Mesenchymal stem cell (in vitro differentiated cells and primary cell): ENCODE measurements around the gene FLRT2.

Experiments
- DNase-seq: peaks from one replicate; pipeline ENCODE4 v3.0.0-alpha.2; 2013
- H2AFZ ChIP-seq: one replicate; pipeline ENCODE4 v1.6.1; 2013; ENCODE audit warnings: low read depth, mild to moderate bottlenecking, control low read depth, inconsistent platforms, low read length, moderate library complexity
- H2AK5ac ChIP-seq: 2 replicates; pipeline ENCODE4 v1.6.1; 2013; ENCODE audit warnings: low read length, moderate library complexity, mild to moderate bottlenecking, inconsistent platforms; ENCODE audit not compliant: severe bottlenecking
- H2BK120ac ChIP-seq: one replicate; pipeline ENCODE4 v1.6.1; 2013; ENCODE audit warnings: low read depth, mild to moderate bottlenecking, inconsistent platforms, low read length, moderate library complexity
- H2BK12ac ChIP-seq, 2 experiments: one replicate each; pipeline ENCODE4 v1.6.1; 2013; ENCODE audit warnings: inconsistent platforms in 2 of 2, low read length in 2 of 2, mild to moderate bottlenecking in 2 of 2, moderate library complexity in 2 of 2, control low read depth in 1 of 2
- H2BK15ac ChIP-seq: one replicate; pipeline ENCODE4 v1.6.1; 2013; ENCODE audit warnings: mild to moderate bottlenecking, low read depth, inconsistent platforms; ENCODE audit not compliant: poor library complexity, severe bottlenecking
- H2BK5ac ChIP-seq: 2 replicates; pipeline ENCODE4 v1.6.1; 2013; ENCODE audit warnings: low read depth, mild to moderate bottlenecking, low read length, control low read depth, inconsistent platforms; ENCODE audit not compliant: poor library complexity, severe bottlenecking
- H3K14ac ChIP-seq, 2 experiments: one replicate each; pipeline ENCODE4 v1.6.1; 2013; ENCODE audit warnings: inconsistent platforms in 2 of 2, low read length in 2 of 2, control low read depth in 1 of 2, mild to moderate bottlenecking in 1 of 2, moderate library complexity in 1 of 2
- H3K18ac ChIP-seq, 2 experiments: one replicate each; pipeline ENCODE4 v1.6.1; 2013; ENCODE audit warnings: inconsistent platforms in 2 of 2, low read length in 2 of 2, control low read depth in 1 of 2, low read depth in 1 of 2, mild to moderate bottlenecking in 1 of 2
- H3K23ac ChIP-seq, 2 experiments: one replicate each; pipeline ENCODE4 v1.6.1; 2013; ENCODE audit warnings: inconsistent platforms in 2 of 2, low read length in 2 of 2, mild to moderate bottlenecking in 2 of 2, moderate library complexity in 2 of 2, control low read depth in 1 of 2
- H3K27ac ChIP-seq: 2 replicates; pipeline ENCODE4 v1.5.1; 2013; ENCODE audit warnings: mild to moderate bottlenecking, moderate library complexity, low read length, control low read depth, inconsistent platforms; ENCODE audit not compliant: poor library complexity, severe bottlenecking
- H3K27me3 ChIP-seq, 2 experiments: 2 replicates each; pipeline versions ENCODE4 v1.6.1 to v1.7.0; 2013; ENCODE audit warnings: low read length in 2 of 2, mild to moderate bottlenecking in 2 of 2, moderate library complexity in 2 of 2, control low read depth in 1 of 2, inconsistent platforms in 1 of 2; ENCODE audit not compliant: control insufficient read depth in 1 of 2, insufficient read depth in 1 of 2
- H3K36me3 ChIP-seq, 2 experiments: 2 replicates each; pipeline versions ENCODE4 v1.6.1 to v1.7.0; 2013; ENCODE audit warnings: low read length in 2 of 2, control low read depth in 1 of 2, inconsistent platforms in 1 of 2, low read depth in 1 of 2, mild to moderate bottlenecking in 1 of 2; ENCODE audit not compliant: insufficient read depth in 2 of 2, control insufficient read depth in 1 of 2
- H3K4ac ChIP-seq, 2 experiments: one replicate each; pipeline ENCODE4 v1.6.1; 2013; ENCODE audit warnings: inconsistent platforms in 2 of 2, low read length in 2 of 2, mild to moderate bottlenecking in 2 of 2, moderate library complexity in 2 of 2, control low read depth in 1 of 2, low read depth in 1 of 2
- H3K4me1 ChIP-seq: 2 replicates; pipeline ENCODE4 v1.6.1; 2013; ENCODE audit warnings: low read depth, low read length, control low read depth; ENCODE audit not compliant: control insufficient read depth, insufficient read depth
- H3K4me2 ChIP-seq: 2 replicates; pipeline ENCODE4 v1.6.1; 2013; ENCODE audit warnings: low read length, mild to moderate bottlenecking, inconsistent platforms; ENCODE audit not compliant: poor library complexity, severe bottlenecking
- H3K4me3 ChIP-seq, 2 experiments: 2 replicates each; pipeline versions ENCODE4 v1.5.1 to v1.7.0; 2013; ENCODE audit warnings: low read length in 2 of 2, mild to moderate bottlenecking in 2 of 2, control low read depth in 1 of 2, low read depth in 1 of 2; ENCODE audit not compliant: insufficient read depth in 1 of 2
- H3K79me1 ChIP-seq: replicated peaks from 2 replicates; pipeline ENCODE4 v1.6.1; 2013; ENCODE audit warnings: mild to moderate bottlenecking, control low read depth, low read length, inconsistent platforms; ENCODE audit not compliant: poor library complexity, severe bottlenecking
- H3K9ac ChIP-seq: 2 replicates; pipeline ENCODE4 v1.7.0; 2013; ENCODE audit warnings: mild to moderate bottlenecking, low read length, moderate library complexity
- H3K9me3 ChIP-seq: 2 replicates; pipeline ENCODE4 v1.7.0; 2013; ENCODE audit warnings: mild to moderate bottlenecking, low read length; ENCODE audit not compliant: control insufficient read depth
- H4K8ac ChIP-seq: one replicate; pipeline ENCODE4 v1.6.1; 2013; ENCODE audit warnings: inconsistent platforms, mild to moderate bottlenecking, low read length, moderate library complexity
- H4K91ac ChIP-seq: one replicate; pipeline ENCODE4 v1.6.1; 2013; ENCODE audit warnings: mild to moderate bottlenecking, low read length, inconsistent platforms
- WGBS: methylation state at CpG from one replicate; pipeline ENCODE4 v1.1.7; 2013; ENCODE audit warnings: mixed read lengths; 5-methylcytosine and 5-hydroxymethylcytosine counted together

FLRT2 gene

DNA sequence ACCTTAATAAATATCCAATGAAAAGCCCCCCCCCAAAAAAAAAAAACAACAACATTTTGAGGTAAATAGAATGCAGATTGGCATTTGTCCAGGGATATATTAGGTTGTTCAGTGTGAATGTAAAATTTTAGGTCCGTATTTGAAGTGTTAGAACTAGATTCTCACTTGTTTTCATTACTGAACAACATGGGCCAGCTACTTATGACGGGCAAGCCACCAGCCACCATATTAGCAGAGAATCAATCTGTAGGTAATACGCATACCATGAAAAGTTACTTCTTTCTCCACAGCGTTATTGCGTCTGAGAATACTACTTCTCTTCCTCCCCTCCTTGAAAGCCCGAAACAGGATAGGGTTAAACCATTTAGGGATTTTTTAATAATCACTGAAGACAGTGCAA lies 5.4 kb downstream of the FLRT2 start:
- Histone ChIP-seq H3K4me2 (peak overlapping the region; percentile 50), H3K14ac (no peak overlapping the region), H2AFZ (no peak overlapping the region), H3K18ac (peak overlapping the region in 1 of 2 experiments; percentile 30), H2BK15ac (no peak overlapping the region), H4K91ac (no peak overlapping the region), H3K4me3 (peak overlapping the region in 1 of 2 experiments; percentile 98), H2AK5ac (no peak overlapping the region), H2BK12ac (no peak overlapping the region), H3K4me1 (peaks cover 6% of the 10 kb centered on the region), H3K79me1 (peaks cover 12% of the 10 kb centered on the region), H3K9me3 (no peaks in the 10 kb centered on the region), H3K27ac (no peak overlapping the region), H2BK120ac (no peak overlapping the region), H3K27me3 (no peaks in the 10 kb centered on the region), H2BK5ac (no peak overlapping the region), H3K4ac (no peak overlapping the region), H3K9ac (peak overlapping the region; percentile 98), H3K23ac (no peak overlapping the region), H3K36me3 (peaks cover 0 to 3% of the 10 kb centered on the region in 2 experiments), H4K8ac (no peak overlapping the region)
- DNase-seq: peak; percentile 11
- WGBS: 37% methylated on average over 4 of the region's 6 CpGs

- Histone ChIP-seq H2BK5ac (no peak overlapping the region), H3K27ac (peak overlapping the region; percentile 33), H3K4ac (no peak overlapping the region), H3K14ac (no peak overlapping the region), H3K9ac (peak overlapping the region; percentile 98), H3K79me1 (peaks cover 14% of the 10 kb centered on the region), H4K91ac (no peak overlapping the region), H3K4me3 (peak overlapping the region in 1 of 2 experiments; percentile 98), H2AFZ (no peak overlapping the region), H3K4me1 (peaks cover 6% of the 10 kb centered on the region), H3K9me3 (no peaks in the 10 kb centered on the region), H3K23ac (no peak overlapping the region), H3K4me2 (peak overlapping the region; percentile 50), H3K36me3 (peaks cover 3% of the 10 kb centered on the region in 2 experiments), H2BK120ac (no peak overlapping the region), H3K18ac (no peak overlapping the region), H2BK15ac (no peak overlapping the region), H2AK5ac (no peak overlapping the region), H2BK12ac (no peak overlapping the region), H4K8ac (no peak overlapping the region), H3K27me3 (no peaks in the 10 kb centered on the region)
- WGBS: 38% methylated on average over 6 of the region's 8 CpGs
- DNase-seq: peak; percentile 78
Observed at GRCh38 chr14:85535991-85536832, 6.3 kb downstream of the FLRT2 start.

DNA sequence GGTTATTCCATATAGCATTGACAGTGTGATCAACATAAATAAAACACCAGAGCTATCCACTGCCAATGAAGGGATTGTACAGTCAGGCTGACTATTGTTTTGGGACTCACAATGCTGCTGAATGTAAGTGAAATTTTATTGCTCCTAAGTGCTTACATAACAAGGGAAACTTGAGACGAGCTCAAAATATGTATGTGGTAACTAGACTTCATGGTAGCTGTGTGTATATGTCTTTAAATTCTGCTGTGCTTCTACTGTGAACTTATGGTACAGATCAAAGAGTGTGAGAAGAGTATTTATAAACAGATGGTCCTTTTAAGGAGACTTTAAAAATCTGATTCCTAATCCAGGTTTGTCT lies 6.9 kb downstream of the FLRT2 start:
- no peak overlapping the region for H3K14ac ChIP-seq
- no peak overlapping the region for H2AFZ ChIP-seq
- H3K27me3 ChIP-seq: no peaks in the 10 kb centered on the region
- H3K23ac ChIP-seq: no peak overlapping the region
- no peaks in the 10 kb centered on the region for H3K9me3 ChIP-seq
- no peak overlapping the region for H3K4ac ChIP-seq
- 11% methylated on average over 1 of the region's 1 CpG for WGBS
- H2BK5ac ChIP-seq: no peak overlapping the region
- H2BK12ac ChIP-seq: no peak overlapping the region
- H3K36me3 ChIP-seq: peaks cover 3 to 8% of the 10 kb centered on the region in 2 experiments
- H3K4me3 ChIP-seq: peak overlapping the region in 1 of 2 experiments; percentile 98
- peaks cover 17% of the 10 kb centered on the region for H3K79me1 ChIP-seq
- H3K4me2 ChIP-seq: no peak overlapping the region
- peaks cover 2% of the 10 kb centered on the region for H3K4me1 ChIP-seq
- H3K9ac ChIP-seq: peak overlapping the region; percentile 98
- DNase-seq: peak; percentile 34
- no peak overlapping the region for H4K91ac ChIP-seq
- no peak overlapping the region for H4K8ac ChIP-seq
- no peak overlapping the region for H3K27ac ChIP-seq
- H2BK120ac ChIP-seq: no peak overlapping the region
- H2AK5ac ChIP-seq: no peak overlapping the region
- no peak overlapping the region for H2BK15ac ChIP-seq
- no peak overlapping the region for H3K18ac ChIP-seq

DNA sequence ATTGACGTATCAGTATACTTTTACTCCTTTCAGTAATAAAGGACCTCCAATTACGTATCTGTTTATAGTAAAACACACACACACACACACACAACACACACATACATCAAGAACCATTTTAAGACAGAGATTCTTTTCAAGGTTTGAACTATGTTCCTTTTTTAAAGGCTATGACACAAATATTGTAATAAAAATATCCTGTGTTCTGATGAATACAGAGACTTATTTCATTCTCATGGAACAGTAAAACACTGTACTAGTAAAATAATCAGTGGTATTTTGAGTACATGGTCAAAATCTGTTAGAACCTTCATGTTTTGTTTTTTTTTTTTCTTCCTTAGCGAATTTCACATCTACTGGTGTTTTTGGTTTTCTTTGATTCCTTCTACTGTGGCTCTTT lies 7.6 kb downstream of the FLRT2 start:
- H3K23ac ChIP-seq: no peak overlapping the region
- no peak overlapping the region for H2AFZ ChIP-seq
- H4K91ac ChIP-seq: no peak overlapping the region
- no peak overlapping the region for H2AK5ac ChIP-seq
- no peak for DNase-seq
- no peak overlapping the region for H3K27ac ChIP-seq
- H3K4me2 ChIP-seq: no peak overlapping the region
- no peak overlapping the region for H2BK120ac ChIP-seq
- no peak overlapping the region for H4K8ac ChIP-seq
- H2BK15ac ChIP-seq: no peak overlapping the region
- H3K18ac ChIP-seq: no peak overlapping the region
- no peaks in the 10 kb centered on the region for H3K27me3 ChIP-seq
- peak overlapping the region in 1 of 2 experiments; percentile 98 for H3K4me3 ChIP-seq
- peak overlapping the region; percentile 98 for H3K9ac ChIP-seq
- no peak overlapping the region for H2BK12ac ChIP-seq
- 92% methylated on average over 2 of the region's 3 CpGs for WGBS
- H2BK5ac ChIP-seq: no peak overlapping the region
- no peak overlapping the region for H3K4ac ChIP-seq
- no peak overlapping the region for H3K14ac ChIP-seq
- no peaks in the 10 kb centered on the region for H3K9me3 ChIP-seq
- peaks cover 17% of the 10 kb centered on the region for H3K79me1 ChIP-seq
- H3K4me1 ChIP-seq: peaks cover 2% of the 10 kb centered on the region
- H3K36me3 ChIP-seq: peaks cover 3 to 14% of the 10 kb centered on the region in 2 experiments
